H9 (cell line): Measurements from ENCODE around the gene CDK6. TPM values are rescaled to one million over a fixed set of nuclear protein-coding genes. Genes with fewer than 3 reads are reported as not detected.

Experiments
- DNase-seq: peaks from one replicate; pipeline ENCODE4 v3.0.0-alpha.2; 2017
- H2AFZ ChIP-seq: one replicate; pipeline ENCODE4 v1.6.1; 2013; ENCODE audit warnings: mild to moderate bottlenecking, low read length, control low read depth, moderate library complexity
- H2AK5ac ChIP-seq: 2 replicates; pipeline ENCODE4 v1.6.1; 2013; ENCODE audit warnings: low read length, control low read depth, mixed read lengths; ENCODE audit not compliant: insufficient read length
- H2BK120ac ChIP-seq: one replicate; pipeline ENCODE4 v1.6.1; 2013; ENCODE audit warnings: low read depth, mild to moderate bottlenecking, low read length, control low read depth, inconsistent platforms; ENCODE audit not compliant: poor library complexity, severe bottlenecking
- H2BK12ac ChIP-seq: 2 replicates; pipeline ENCODE4 v1.6.1; 2013; ENCODE audit warnings: low read length, control low read depth, mixed read lengths, low read depth; ENCODE audit not compliant: insufficient read length
- H2BK15ac ChIP-seq: 2 replicates; pipeline ENCODE4 v1.6.1; 2013; ENCODE audit warnings: low read depth, low read length, control low read depth
- H2BK20ac ChIP-seq: one replicate; pipeline ENCODE4 v1.6.1; 2013; ENCODE audit warnings: low read depth, mild to moderate bottlenecking, low read length, control low read depth, inconsistent platforms; ENCODE audit not compliant: poor library complexity, severe bottlenecking
- H2BK5ac ChIP-seq: 2 replicates; pipeline ENCODE4 v1.6.1; 2013; ENCODE audit warnings: low read length, control low read depth, mixed read lengths; ENCODE audit not compliant: insufficient read length
- H3K14ac ChIP-seq: 2 replicates; pipeline ENCODE4 v1.6.1; 2013; ENCODE audit warnings: low read length, control low read depth; ENCODE audit not compliant: insufficient read depth
- H3K18ac ChIP-seq: 2 replicates; pipeline ENCODE4 v1.6.1; 2013; ENCODE audit warnings: low read depth, mild to moderate bottlenecking, mixed read lengths, low read length, control low read depth; ENCODE audit not compliant: insufficient read length
- H3K23ac ChIP-seq: 2 replicates; pipeline ENCODE4 v1.6.1; 2013; ENCODE audit warnings: low read length, control low read depth, mixed read lengths, low read depth; ENCODE audit not compliant: insufficient read length
- H3K23me2 ChIP-seq: 2 replicates; pipeline ENCODE4 v1.6.1; 2013; ENCODE audit warnings: low read depth, mild to moderate bottlenecking, mixed read lengths, low read length, control low read depth; ENCODE audit not compliant: insufficient read length, poor library complexity, severe bottlenecking
- H3K27ac ChIP-seq: 2 replicates; pipeline ENCODE4 v1.5.1; 2013; ENCODE audit warnings: low read length, control low read depth, mixed read lengths, low read depth; ENCODE audit not compliant: insufficient read length
- H3K27me3 ChIP-seq: 2 replicates; pipeline ENCODE4 v1.6.1; 2013; ENCODE audit warnings: low read length, control low read depth, inconsistent platforms; ENCODE audit not compliant: insufficient read depth
- H3K4ac ChIP-seq: 2 replicates; pipeline ENCODE4 v1.6.1; 2013; ENCODE audit warnings: low read depth, mild to moderate bottlenecking, control low read depth, inconsistent platforms, low read length, moderate library complexity
- H3K4me1 ChIP-seq: 2 replicates; pipeline ENCODE4 v1.6.1; 2013; ENCODE audit warnings: low read length, control low read depth, inconsistent platforms; ENCODE audit not compliant: insufficient read depth
- H3K4me2 ChIP-seq: 2 replicates; pipeline ENCODE4 v1.6.1; 2013; ENCODE audit warnings: low read length, control low read depth, mixed read lengths; ENCODE audit not compliant: insufficient read length, insufficient read depth
- H3K56ac ChIP-seq: 2 replicates; pipeline ENCODE4 v1.6.1; 2013; ENCODE audit warnings: low read depth, mild to moderate bottlenecking, mixed read lengths, low read length, control low read depth; ENCODE audit not compliant: insufficient read length
- H3K79me1 ChIP-seq: 2 replicates; pipeline ENCODE4 v1.6.1; 2013; ENCODE audit warnings: low read depth, mild to moderate bottlenecking, moderate library complexity, low read length, control low read depth, inconsistent platforms; ENCODE audit not compliant: insufficient read depth, poor library complexity, severe bottlenecking
- H3K79me2 ChIP-seq: 2 replicates; pipeline ENCODE4 v1.6.1; 2013; ENCODE audit warnings: low read length, control low read depth, inconsistent platforms; ENCODE audit not compliant: insufficient read depth
- H3K9ac ChIP-seq: 2 replicates; pipeline ENCODE4 v1.6.1; 2013; ENCODE audit warnings: low read length, control low read depth, mixed read lengths; ENCODE audit not compliant: insufficient read length; ENCODE audit errors: extremely low read depth
- H3K9me3 ChIP-seq: one replicate; pipeline ENCODE4 v1.6.1; 2013; ENCODE audit warnings: low read depth, low read length, inconsistent platforms; ENCODE audit not compliant: control insufficient read depth
- H3T11ph ChIP-seq: one replicate; pipeline ENCODE4 v1.6.1; 2013; ENCODE audit warnings: mild to moderate bottlenecking, low read length, control low read depth, inconsistent platforms
- H4K20me1 ChIP-seq: one replicate; pipeline ENCODE4 v1.6.1; 2013; ENCODE audit not compliant: control insufficient read depth, insufficient read length, insufficient read depth
- H4K5ac ChIP-seq: 2 replicates; pipeline ENCODE4 v1.6.1; 2013; ENCODE audit warnings: low read depth, mild to moderate bottlenecking, mixed read lengths, low read length, control low read depth; ENCODE audit not compliant: insufficient read length
- H4K8ac ChIP-seq: replicated peaks from 2 replicates; pipeline ENCODE4 v1.6.1; 2013; ENCODE audit warnings: low read length, control low read depth, mixed read lengths, low read depth; ENCODE audit not compliant: insufficient read length
- H4K91ac ChIP-seq: 2 replicates; pipeline ENCODE4 v1.6.1; 2013; ENCODE audit warnings: low read depth, mild to moderate bottlenecking, moderate library complexity, mixed read lengths, low read length, control low read depth; ENCODE audit not compliant: insufficient read length
- H3K27ac Mint-ChIP-seq, 3 experiments: 2 replicates in 2 of 3; 3 replicates in 1 of 3; pipeline ENCODE4 v1.8.0; 2020 to 2021; ENCODE audit warnings: mixed read lengths in 3 of 3, mild to moderate bottlenecking in 1 of 3, moderate library complexity in 1 of 3
- H3K27me3 Mint-ChIP-seq: 2 replicates; pipeline ENCODE4 v1.8.0; 2021; ENCODE audit warnings: low read depth, mild to moderate bottlenecking, moderate library complexity, mixed read lengths
- H3K36me3 Mint-ChIP-seq, 3 experiments: 2 replicates in 2 of 3; 3 replicates in 1 of 3; pipeline ENCODE4 v1.8.0; 2020 to 2021; ENCODE audit warnings: low read depth in 3 of 3, mixed read lengths in 3 of 3; ENCODE audit not compliant: insufficient read depth in 1 of 3
- H3K4me1 Mint-ChIP-seq, 2 experiments: 2 replicates each; pipeline ENCODE4 v1.8.0; 2020; ENCODE audit warnings: mixed read lengths in 2 of 2
- H3K4me3 Mint-ChIP-seq, 2 experiments: 2 replicates in 1 of 2; 3 replicates in 1 of 2; pipeline ENCODE4 v1.8.0; 2020 to 2021; ENCODE audit warnings: mild to moderate bottlenecking in 2 of 2, mixed read lengths in 2 of 2, moderate library complexity in 1 of 2
- H3K9me3 Mint-ChIP-seq, 2 experiments: 2 replicates in 1 of 2; 3 replicates in 1 of 2; pipeline ENCODE4 v1.8.0; 2020; ENCODE audit warnings: mild to moderate bottlenecking in 2 of 2, mixed read lengths in 2 of 2, moderate library complexity in 1 of 2
- WGBS: extraction: QIAGEN DNeasy Blood & Tissue Kit; methylation state at CpG from one replicate; pipeline ENCODE4 v1.1.7; 2013; ENCODE audit warnings: missing lambda C conversion rate, low lambda C conversion rate, mixed read lengths; ENCODE audit not compliant: insufficient read length; ENCODE audit errors: extremely low coverage; 5-methylcytosine and 5-hydroxymethylcytosine counted together
- total RNA-seq: library from RNA; stranded (reverse); gene quantifications from 2 replicates; pipeline ENCODE4 v1.2.1, GENCODE V29; 2021
- TF ChIP-seq, protein P1 (sequence below): fragments of 200-600 bp; sonication (generic); conservative IDR thresholded peaks from 3 replicates; pipeline ENCODE4 v1.8.0; 2021; ENCODE audit warnings: antibody characterized with exemption, mild to moderate bottlenecking

The CDK6 gene
- total RNA-seq, 1 experiment from 2014 or later = 30.0 TPM

DNA sequence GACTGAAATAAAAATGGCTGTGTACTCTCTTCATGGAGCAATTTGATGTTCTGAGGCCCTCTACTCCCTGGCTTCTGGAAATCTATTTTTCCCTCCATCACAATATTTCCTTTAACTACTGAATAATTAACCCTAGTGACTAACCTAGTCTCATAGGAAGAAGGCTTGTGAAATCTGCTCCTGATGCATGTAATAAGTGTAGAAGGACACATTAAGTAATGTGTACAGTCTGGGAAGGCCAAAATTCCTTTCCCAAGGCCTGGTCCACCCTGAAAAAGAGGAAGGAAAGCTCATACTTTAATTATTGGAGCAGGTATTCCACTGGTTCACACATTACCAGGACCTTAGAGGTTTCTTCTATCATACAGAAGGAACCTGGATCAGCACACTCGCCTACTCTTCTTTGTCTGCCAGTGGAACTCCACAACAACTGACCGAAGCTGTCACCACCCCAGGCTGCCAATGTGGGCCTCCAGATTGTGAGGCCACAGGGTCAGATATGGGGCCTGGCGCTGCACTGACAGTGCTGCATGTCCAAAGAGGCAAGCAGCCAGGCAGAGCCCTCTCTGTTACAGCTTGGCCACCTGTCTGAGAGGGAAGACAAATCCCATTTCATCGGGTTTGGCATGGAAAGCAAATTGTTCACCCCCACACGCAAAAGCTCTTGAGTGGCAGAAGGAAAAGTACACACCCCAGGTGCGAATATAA lies 191.8 kb downstream of the CDK6 start:
- DNase-seq = no peak
- Histone ChIP-seq H3K23ac (no peak overlapping the region), H3K14ac (no peak overlapping the region), H3K4me1 (no peaks in the 10 kb centered on the region), H2BK15ac (no peak overlapping the region), H3K79me2 (no peaks in the 10 kb centered on the region), H3K9me3 (no peaks in the 10 kb centered on the region), H2BK120ac (no peak overlapping the region), H3K18ac (no peak overlapping the region), H3K4me2 (no peak overlapping the region), H4K20me1 (no peaks in the 10 kb centered on the region), H3K56ac (no peak overlapping the region), H2BK5ac (no peak overlapping the region), H3K9ac (no peak overlapping the region), H2AFZ (no peak overlapping the region), H4K5ac (no peak overlapping the region), H2BK12ac (no peak overlapping the region), H4K91ac (no peak overlapping the region), H3K79me1 (no peaks in the 10 kb centered on the region), H3K27me3 (no peaks in the 10 kb centered on the region), H3K4ac (no peak overlapping the region), H3K23me2 (no peaks in the 10 kb centered on the region), H4K8ac (no peak overlapping the region), H3K27ac (no peak overlapping the region), H2BK20ac (no peak overlapping the region), H3T11ph (no peak overlapping the region), H2AK5ac (no peak overlapping the region)
- H3K4me1 Mint-ChIP-seq = peaks cover 8 to 11% of the 10 kb centered on the region in 2 experiments; a peak in 3 of 4 replicates
- H3K27me3 Mint-ChIP-seq = no peaks in the 10 kb centered on the region
- WGBS = no CpG with 5 or more reads among the region's 6 CpGs
- H3K36me3 Mint-ChIP-seq = no peaks in the 10 kb centered on the region
- H3K9me3 Mint-ChIP-seq = no peaks in the 10 kb centered on the region
- H3K4me3 Mint-ChIP-seq = no peak overlapping the region
- TF ChIP-seq, protein P1, sequence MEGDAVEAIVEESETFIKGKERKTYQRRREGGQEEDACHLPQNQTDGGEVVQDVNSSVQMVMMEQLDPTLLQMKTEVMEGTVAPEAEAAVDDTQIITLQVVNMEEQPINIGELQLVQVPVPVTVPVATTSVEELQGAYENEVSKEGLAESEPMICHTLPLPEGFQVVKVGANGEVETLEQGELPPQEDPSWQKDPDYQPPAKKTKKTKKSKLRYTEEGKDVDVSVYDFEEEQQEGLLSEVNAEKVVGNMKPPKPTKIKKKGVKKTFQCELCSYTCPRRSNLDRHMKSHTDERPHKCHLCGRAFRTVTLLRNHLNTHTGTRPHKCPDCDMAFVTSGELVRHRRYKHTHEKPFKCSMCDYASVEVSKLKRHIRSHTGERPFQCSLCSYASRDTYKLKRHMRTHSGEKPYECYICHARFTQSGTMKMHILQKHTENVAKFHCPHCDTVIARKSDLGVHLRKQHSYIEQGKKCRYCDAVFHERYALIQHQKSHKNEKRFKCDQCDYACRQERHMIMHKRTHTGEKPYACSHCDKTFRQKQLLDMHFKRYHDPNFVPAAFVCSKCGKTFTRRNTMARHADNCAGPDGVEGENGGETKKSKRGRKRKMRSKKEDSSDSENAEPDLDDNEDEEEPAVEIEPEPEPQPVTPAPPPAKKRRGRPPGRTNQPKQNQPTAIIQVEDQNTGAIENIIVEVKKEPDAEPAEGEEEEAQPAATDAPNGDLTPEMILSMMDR = no peak
- peak overlapping the region in 1 of 3 experiments; percentile 85; a peak in 1 of 7 replicates for H3K27ac Mint-ChIP-seq
